Measurements from ENCODE around the gene MELTF. TPM values are rescaled to one million over a fixed set of nuclear protein-coding genes. Genes with fewer than 3 reads are reported as not detected.

MELTF gene
- polyA plus RNA-seq, 1 donor from 2014 or later, result 0.09 TPM

DNA sequence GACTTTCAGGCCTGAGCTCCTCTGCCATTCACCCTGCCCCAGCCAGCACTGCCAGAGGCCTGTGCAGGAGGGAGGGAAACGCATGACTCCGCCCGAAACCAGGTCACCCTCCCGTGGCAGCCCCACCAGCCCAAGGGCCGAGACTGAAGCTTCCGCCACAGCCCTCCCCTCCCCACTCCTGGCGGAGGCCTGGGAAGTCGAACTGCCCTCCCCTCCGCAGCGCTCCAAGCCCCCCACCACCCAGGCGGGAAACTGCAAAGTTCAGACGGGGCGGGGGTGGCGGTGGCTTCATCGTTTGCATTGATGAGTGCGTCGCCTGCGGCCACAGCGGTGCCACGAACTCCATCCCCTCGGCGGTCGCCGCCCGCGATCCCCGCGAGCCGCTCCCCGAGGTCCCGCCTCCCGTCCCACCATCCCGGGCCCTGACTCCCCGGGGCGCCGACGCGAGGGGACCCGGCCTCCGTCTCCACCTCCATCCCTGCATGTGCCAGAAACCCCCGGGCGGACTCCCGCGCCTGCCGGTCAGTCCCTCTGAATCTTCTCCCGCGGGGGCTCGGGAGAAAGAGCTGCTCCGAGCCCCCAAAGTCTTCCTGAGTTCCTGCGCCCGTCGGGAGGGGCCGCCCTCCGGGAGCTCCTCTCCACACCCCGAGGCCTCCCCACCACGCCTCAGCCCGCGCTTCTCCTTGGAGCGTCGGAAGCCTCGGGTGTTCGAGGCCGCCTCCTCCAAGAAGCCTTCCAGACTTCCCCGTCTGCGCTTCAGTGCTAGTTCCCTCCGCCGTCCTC, 698 bp downstream of the MELTF start:
- Histone ChIP-seq H3K9me3 (ENCODE audit: low read length) (no peaks in the 10 kb centered on the region), H2AFZ (ENCODE audit: low read depth, low read length) (no peak overlapping the region), H3K27me3 (ENCODE audit: insufficient read depth, low read depth, low read length) (peaks cover 15% of the 10 kb centered on the region), H3K4me3 (ENCODE audit: low read length) (peak overlapping the region; percentile 53), H3K79me2 (replicated peaks; ENCODE audit: insufficient read depth, low read length) (no peaks in the 10 kb centered on the region), H3F3A (ENCODE audit: insufficient read depth, low read length, poor library complexity, severe bottlenecking) (no peaks in the 10 kb centered on the region), H3K9ac (ENCODE audit: low read length) (peak overlapping the region; percentile 3), H3K27ac (ENCODE audit: low read length) (no peak overlapping the region), H3K9me2 (ENCODE audit: insufficient read depth, low read length) (no peaks in the 10 kb centered on the region), H4K20me1 (ENCODE audit: insufficient read depth) (no peaks in the 10 kb centered on the region), H3K4me2 (ENCODE audit: low read length) (no peak overlapping the region), H3K36me3 (ENCODE audit: insufficient read depth, low read length) (no peaks in the 10 kb centered on the region)
- TF ChIP-seq MXI1 (conservative IDR thresholded peaks at IDR 0.05; ENCODE audit: poor library complexity, severe bottlenecking) (no peak), POLR2AphosphoS5 (IDR thresholded peaks at IDR 0.05) (no peak), EZH2 (IDR thresholded peaks at IDR 0.05; ENCODE audit: borderline replicate concordance, insufficient read depth, low read length, poor library complexity, severe bottlenecking) (no peak), EP300 (conservative IDR thresholded peaks at IDR 0.05; ENCODE audit: poor library complexity, severe bottlenecking) (no peak), SMC3 (conservative IDR thresholded peaks at IDR 0.05; ENCODE audit: poor library complexity) (no peak), RAD21 (conservative IDR thresholded peaks at IDR 0.05) (no peak), TAF1 (IDR thresholded peaks at IDR 0.05; ENCODE audit: low read depth) (no peak)
- TF ChIP-seq, protein P1, sequence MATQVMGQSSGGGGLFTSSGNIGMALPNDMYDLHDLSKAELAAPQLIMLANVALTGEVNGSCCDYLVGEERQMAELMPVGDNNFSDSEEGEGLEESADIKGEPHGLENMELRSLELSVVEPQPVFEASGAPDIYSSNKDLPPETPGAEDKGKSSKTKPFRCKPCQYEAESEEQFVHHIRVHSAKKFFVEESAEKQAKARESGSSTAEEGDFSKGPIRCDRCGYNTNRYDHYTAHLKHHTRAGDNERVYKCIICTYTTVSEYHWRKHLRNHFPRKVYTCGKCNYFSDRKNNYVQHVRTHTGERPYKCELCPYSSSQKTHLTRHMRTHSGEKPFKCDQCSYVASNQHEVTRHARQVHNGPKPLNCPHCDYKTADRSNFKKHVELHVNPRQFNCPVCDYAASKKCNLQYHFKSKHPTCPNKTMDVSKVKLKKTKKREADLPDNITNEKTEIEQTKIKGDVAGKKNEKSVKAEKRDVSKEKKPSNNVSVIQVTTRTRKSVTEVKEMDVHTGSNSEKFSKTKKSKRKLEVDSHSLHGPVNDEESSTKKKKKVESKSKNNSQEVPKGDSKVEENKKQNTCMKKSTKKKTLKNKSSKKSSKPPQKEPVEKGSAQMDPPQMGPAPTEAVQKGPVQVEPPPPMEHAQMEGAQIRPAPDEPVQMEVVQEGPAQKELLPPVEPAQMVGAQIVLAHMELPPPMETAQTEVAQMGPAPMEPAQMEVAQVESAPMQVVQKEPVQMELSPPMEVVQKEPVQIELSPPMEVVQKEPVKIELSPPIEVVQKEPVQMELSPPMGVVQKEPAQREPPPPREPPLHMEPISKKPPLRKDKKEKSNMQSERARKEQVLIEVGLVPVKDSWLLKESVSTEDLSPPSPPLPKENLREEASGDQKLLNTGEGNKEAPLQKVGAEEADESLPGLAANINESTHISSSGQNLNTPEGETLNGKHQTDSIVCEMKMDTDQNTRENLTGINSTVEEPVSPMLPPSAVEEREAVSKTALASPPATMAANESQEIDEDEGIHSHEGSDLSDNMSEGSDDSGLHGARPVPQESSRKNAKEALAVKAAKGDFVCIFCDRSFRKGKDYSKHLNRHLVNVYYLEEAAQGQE (IDR thresholded peaks at IDR 0.05; ENCODE audit: borderline replicate concordance), result no peak
- TF ChIP-seq, protein P2, sequence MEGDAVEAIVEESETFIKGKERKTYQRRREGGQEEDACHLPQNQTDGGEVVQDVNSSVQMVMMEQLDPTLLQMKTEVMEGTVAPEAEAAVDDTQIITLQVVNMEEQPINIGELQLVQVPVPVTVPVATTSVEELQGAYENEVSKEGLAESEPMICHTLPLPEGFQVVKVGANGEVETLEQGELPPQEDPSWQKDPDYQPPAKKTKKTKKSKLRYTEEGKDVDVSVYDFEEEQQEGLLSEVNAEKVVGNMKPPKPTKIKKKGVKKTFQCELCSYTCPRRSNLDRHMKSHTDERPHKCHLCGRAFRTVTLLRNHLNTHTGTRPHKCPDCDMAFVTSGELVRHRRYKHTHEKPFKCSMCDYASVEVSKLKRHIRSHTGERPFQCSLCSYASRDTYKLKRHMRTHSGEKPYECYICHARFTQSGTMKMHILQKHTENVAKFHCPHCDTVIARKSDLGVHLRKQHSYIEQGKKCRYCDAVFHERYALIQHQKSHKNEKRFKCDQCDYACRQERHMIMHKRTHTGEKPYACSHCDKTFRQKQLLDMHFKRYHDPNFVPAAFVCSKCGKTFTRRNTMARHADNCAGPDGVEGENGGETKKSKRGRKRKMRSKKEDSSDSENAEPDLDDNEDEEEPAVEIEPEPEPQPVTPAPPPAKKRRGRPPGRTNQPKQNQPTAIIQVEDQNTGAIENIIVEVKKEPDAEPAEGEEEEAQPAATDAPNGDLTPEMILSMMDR (IDR thresholded peaks at IDR 0.05; ENCODE audit: poor library complexity, severe bottlenecking), result no peak

DNA sequence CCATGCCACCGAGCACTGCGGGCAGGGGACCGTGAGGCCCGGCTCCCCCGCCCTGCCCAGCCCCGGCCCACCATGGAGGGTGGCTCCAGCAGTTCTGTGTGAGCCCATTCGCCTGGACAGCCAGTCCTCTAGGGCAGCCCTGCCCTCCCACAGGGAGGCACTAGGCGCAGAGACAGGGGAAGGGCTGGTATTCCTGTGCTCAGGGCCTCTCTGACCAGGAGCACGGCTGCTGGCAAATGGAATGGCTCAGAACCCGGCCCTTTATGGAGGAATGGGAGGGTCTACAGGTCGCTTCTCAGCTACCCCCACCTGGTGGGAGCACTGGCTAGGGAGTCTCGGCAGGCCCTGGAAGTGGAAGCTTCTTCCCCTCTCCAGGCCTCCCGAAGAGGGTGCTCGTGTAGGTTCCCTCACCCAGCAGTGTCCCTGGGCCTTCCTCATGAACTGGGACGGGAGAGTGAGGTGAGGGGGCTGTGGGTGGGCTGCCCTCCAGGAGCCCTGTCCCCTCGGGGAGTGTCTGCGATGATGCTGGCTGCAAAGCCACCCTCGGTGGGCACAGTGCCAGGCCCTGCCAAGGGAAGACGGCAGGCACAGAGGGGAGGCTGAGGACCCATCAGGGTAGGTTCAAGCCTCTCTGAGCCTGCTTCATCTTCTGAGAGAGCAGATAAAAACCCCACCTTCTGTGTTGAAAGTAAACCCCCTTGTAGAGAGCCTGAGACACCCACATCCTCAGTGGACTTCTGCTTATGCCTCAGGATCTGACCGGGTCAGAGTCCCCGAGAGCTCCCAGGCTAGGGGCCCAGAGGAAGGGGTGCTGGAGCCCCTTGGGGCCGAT, 1.5 kb downstream of the MELTF start:
- Histone ChIP-seq H4K20me1 (ENCODE audit: insufficient read depth) (no peaks in the 10 kb centered on the region), H3K9me3 (ENCODE audit: low read length) (no peaks in the 10 kb centered on the region), H3F3A (ENCODE audit: insufficient read depth, low read length, poor library complexity, severe bottlenecking) (no peaks in the 10 kb centered on the region), H2AFZ (ENCODE audit: low read depth, low read length) (no peak overlapping the region), H3K9me2 (ENCODE audit: insufficient read depth, low read length) (no peaks in the 10 kb centered on the region), H3K27ac (ENCODE audit: low read length) (no peak overlapping the region), H3K4me2 (ENCODE audit: low read length) (no peak overlapping the region), H3K79me2 (replicated peaks; ENCODE audit: insufficient read depth, low read length) (no peaks in the 10 kb centered on the region), H3K36me3 (ENCODE audit: insufficient read depth, low read length) (no peaks in the 10 kb centered on the region), H3K9ac (ENCODE audit: low read length) (no peak overlapping the region), H3K27me3 (ENCODE audit: insufficient read depth, low read depth, low read length) (peaks cover 15% of the 10 kb centered on the region), H3K4me3 (ENCODE audit: low read length) (no peak overlapping the region)
- TF ChIP-seq EP300 (conservative IDR thresholded peaks at IDR 0.05; ENCODE audit: poor library complexity, severe bottlenecking), result no peak
- TF ChIP-seq, protein P2 (IDR thresholded peaks at IDR 0.05; ENCODE audit: poor library complexity, severe bottlenecking), result no peak
- no peak for TF ChIP-seq EZH2 (IDR thresholded peaks at IDR 0.05; ENCODE audit: borderline replicate concordance, insufficient read depth, low read length, poor library complexity, severe bottlenecking)
- no peak for TF ChIP-seq SMC3 (conservative IDR thresholded peaks at IDR 0.05; ENCODE audit: poor library complexity)
- TF ChIP-seq MXI1 (conservative IDR thresholded peaks at IDR 0.05; ENCODE audit: poor library complexity, severe bottlenecking), result no peak
- no peak for TF ChIP-seq RAD21 (conservative IDR thresholded peaks at IDR 0.05)
- no peak for TF ChIP-seq TAF1 (IDR thresholded peaks at IDR 0.05; ENCODE audit: low read depth)
- TF ChIP-seq, protein P1 (IDR thresholded peaks at IDR 0.05; ENCODE audit: borderline replicate concordance), result no peak
- no peak for TF ChIP-seq POLR2AphosphoS5 (IDR thresholded peaks at IDR 0.05)
